ENCODE data around the gene ZNF839. TPM values are rescaled to one million over a fixed set of nuclear protein-coding genes. Genes with fewer than 3 reads are reported as not detected.

Gene ZNF839
- polyA plus RNA-seq, 1 experiment, result 7.1 TPM

DNA sequence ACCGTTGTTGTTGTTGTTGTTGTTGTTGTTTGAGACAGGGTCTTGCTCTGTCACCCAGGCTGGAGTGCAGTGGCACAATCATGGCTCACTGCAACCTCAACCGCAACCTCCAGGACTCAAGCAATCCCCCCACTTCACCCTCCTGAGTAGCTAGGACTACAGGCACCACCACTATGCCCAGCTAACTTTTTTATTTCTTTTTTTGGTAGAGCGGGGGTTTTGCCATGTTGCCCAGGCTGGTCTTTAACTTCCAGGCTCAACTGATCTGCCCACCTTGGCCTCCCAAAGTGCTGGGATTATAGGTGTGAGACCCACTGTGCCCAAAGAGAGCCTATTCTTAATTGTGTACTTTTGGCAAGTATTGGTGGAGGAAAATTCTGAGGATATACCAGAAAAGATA is 40.3 kb upstream of the ZNF839 start:
- CTCF ChIA-PET, result interaction anchor here (0.8 kb wide), 1 partner anchor 14 kb away, joined by 3 read pairs; no protein-coding TSS in a partner anchor
- Histone ChIP-seq H3K27me3 (ENCODE audit: control insufficient read depth, insufficient read depth, low read length) (no peaks in the 10 kb centered on the region), H3K4me3 (ENCODE audit: low read depth, low read length) (no peak overlapping the region), H3K9me3 (ENCODE audit: control insufficient read depth, insufficient read depth, low read length) (peaks cover 8% of the 10 kb centered on the region; the same call in 1 of the 2 replicates), H3K27ac (ENCODE audit: low read depth, low read length) (peak overlapping the region; percentile 99)
- TF ChIP-seq, protein P1, sequence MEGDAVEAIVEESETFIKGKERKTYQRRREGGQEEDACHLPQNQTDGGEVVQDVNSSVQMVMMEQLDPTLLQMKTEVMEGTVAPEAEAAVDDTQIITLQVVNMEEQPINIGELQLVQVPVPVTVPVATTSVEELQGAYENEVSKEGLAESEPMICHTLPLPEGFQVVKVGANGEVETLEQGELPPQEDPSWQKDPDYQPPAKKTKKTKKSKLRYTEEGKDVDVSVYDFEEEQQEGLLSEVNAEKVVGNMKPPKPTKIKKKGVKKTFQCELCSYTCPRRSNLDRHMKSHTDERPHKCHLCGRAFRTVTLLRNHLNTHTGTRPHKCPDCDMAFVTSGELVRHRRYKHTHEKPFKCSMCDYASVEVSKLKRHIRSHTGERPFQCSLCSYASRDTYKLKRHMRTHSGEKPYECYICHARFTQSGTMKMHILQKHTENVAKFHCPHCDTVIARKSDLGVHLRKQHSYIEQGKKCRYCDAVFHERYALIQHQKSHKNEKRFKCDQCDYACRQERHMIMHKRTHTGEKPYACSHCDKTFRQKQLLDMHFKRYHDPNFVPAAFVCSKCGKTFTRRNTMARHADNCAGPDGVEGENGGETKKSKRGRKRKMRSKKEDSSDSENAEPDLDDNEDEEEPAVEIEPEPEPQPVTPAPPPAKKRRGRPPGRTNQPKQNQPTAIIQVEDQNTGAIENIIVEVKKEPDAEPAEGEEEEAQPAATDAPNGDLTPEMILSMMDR (IDR thresholded peaks at IDR 0.05; ENCODE audit: low read depth, low read length), result no peak
- no peak for DNase-seq (ENCODE audit: low read depth, low spot score)
- POLR2A ChIA-PET, result no interaction called here

DNA sequence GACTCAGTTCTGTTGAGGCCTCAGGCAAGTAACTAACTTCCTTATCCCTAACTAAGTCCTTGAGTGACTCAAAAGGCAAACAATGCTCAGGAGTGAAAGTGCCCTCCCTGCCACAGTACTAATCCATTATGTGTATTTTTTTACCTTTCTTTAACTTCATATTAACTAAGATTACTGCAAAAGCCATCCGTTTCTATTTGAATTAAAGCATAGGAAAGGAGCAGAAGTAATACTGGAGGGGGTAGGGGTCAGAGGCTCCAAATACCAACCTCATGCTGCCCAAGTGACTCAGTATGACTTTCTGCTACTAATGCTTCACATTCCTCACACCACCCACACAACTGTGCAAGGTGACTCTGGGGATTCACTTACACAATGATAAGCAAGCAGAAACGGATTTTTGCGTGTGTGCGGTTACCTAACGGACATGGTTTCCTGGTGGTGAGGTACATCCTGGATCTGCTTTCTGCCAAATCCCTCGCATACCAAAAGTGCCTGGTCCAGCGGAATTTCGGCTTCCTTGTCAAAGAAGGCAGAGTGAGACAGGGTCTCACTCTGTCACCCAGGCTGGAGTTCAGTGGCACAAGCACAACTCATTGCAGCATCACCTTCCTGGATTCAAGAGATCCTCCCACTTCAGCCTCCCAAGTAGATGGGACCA is 39.7 kb upstream of the ZNF839 start:
- TF ChIP-seq, protein P1 (IDR thresholded peaks at IDR 0.05; ENCODE audit: low read depth, low read length), result no peak
- POLR2A ChIA-PET, result no interaction called here
- Histone ChIP-seq H3K27me3 (ENCODE audit: control insufficient read depth, insufficient read depth, low read length) (no peaks in the 10 kb centered on the region), H3K27ac (ENCODE audit: low read depth, low read length) (peak overlapping the region; percentile 99), H3K4me3 (ENCODE audit: low read depth, low read length) (no peak overlapping the region), H3K9me3 (ENCODE audit: control insufficient read depth, insufficient read depth, low read length) (peaks cover 8% of the 10 kb centered on the region; the same call in 1 of the 2 replicates)
- CTCF ChIA-PET, result interaction anchor here (0.6 kb wide), 1 partner anchor 405 kb away, joined by 3 read pairs; no protein-coding TSS in a partner anchor
- DNase-seq (ENCODE audit: low read depth, low spot score), result peak; percentile 96

DNA sequence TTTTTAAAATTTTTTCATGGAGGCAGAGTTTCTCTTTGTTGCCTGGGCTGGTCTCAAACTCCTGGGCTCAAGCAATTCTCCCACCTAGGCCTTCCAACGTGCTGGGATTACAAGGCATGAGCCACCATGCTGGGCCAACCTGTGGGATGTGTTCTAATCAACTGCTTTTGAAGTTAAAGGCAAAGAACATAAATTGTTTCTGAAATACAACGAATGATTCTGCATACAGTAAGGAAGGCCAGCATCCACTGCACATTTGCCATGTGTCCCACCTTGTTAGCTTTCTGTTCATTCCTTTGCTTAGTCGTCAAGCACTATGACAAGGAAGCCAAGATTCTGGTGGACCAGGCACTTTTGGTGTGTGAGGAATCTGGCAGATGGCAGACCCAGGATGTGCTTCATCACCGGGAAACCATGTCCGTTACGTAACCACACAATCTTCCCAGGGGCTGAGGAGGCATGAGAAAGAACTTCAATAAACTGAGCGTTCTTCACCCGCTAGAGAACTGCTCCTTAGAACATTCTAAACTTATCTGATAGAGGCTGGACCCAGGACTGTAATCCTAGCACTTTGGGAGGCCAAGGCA is 39.1 kb upstream of the ZNF839 start:
- DNase-seq (ENCODE audit: low read depth, low spot score), result peak; percentile 93
- peaks cover 3% of the 10 kb centered on the region; the same call in 1 of the 2 replicates for H3K9me3 ChIP-seq (ENCODE audit: control insufficient read depth, insufficient read depth, low read length)
- no peak overlapping the region for H3K4me3 ChIP-seq (ENCODE audit: low read depth, low read length)
- H3K27me3 ChIP-seq (ENCODE audit: control insufficient read depth, insufficient read depth, low read length), result no peaks in the 10 kb centered on the region
- TF ChIP-seq, protein P1 (IDR thresholded peaks at IDR 0.05; ENCODE audit: low read depth, low read length), result no peak
- ChIA-PET POLR2A (no interaction called here), CTCF (interaction anchor here (0.6 kb wide), 1 partner anchor 406 kb away, joined by 3 read pairs; no protein-coding TSS in a partner anchor)
- H3K27ac ChIP-seq (ENCODE audit: low read depth, low read length), result peak overlapping the region; percentile 99

DNA sequence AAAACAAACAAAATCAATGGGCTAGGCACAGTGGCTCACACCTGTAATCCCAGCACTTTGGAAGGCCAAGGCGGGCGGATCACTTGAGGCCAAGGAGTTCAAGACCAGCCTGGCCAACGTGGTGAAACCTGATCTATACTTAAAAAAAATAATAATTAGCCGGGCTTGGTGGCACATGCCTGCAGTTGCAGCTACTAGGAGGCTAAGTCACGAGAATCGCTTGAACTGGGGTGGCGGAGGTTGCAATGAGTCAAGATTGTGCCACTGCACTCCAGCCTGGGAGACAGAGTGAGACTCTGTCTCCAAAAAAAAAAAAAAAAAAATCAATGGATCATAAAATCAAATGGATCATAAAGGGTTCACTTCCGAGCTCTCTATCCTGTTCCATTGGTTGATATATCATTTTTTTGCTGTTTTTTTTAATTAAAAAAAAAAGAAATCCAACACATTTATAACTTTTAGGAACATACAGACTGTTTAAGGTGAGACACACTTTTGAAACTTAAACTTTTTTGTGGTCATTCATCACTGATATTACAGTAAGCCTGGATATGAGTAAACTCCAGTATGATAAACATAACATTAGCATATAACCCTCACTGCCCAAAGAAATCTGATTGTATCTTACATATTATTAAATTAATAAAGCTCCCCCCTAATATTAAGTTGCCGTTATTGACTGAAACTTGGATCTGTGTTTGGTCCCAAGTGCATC is 36.6 kb upstream of the ZNF839 start:
- CTCF ChIA-PET, result interaction anchor here (0.6 to 1.7 kb wide), 2 partner anchors 12 to 1338 kb away, joined by 3 to 4 read pairs; no protein-coding TSS in a partner anchor
- POLR2A ChIA-PET, result interaction anchor here (1.0 kb wide), 1 partner anchor 68 kb away, joined by 4 read pairs; no protein-coding TSS in a partner anchor

More for the DNA sequence above, 36.6 kb upstream of the ZNF839 start:
- Histone ChIP-seq H3K4me3 (ENCODE audit: low read depth, low read length) (no peak overlapping the region), H3K9me3 (ENCODE audit: control insufficient read depth, insufficient read depth, low read length) (no peaks in the 10 kb centered on the region), H3K27me3 (ENCODE audit: control insufficient read depth, insufficient read depth, low read length) (no peaks in the 10 kb centered on the region), H3K27ac (ENCODE audit: low read depth, low read length) (no peak overlapping the region)
- TF ChIP-seq, protein P1 (IDR thresholded peaks at IDR 0.05; ENCODE audit: low read depth, low read length), result no peak
- no peak for DNase-seq (ENCODE audit: low read depth, low spot score)

All from AG04450 (cell line).